GM20000 (cell line): ENCODE data around the gene MEGF6.
"Not testable (repeated sequence)": the region's sequence is repeated elsewhere in the genome, so short reads cannot be mapped to it uniquely, and the experiment has no call there.

Source experiments
- DNase-seq: peaks from one replicate; pipeline ENCODE4 v3.0.0; 2012; ENCODE audit warnings: low spot score
- CTCF ChIP-seq: IDR thresholded peaks from 2 replicates; pipeline ENCODE4 v1.5.1; 2012; ENCODE audit warnings: mild to moderate bottlenecking, control low read depth; ENCODE audit errors: extremely low read depth, missing control alignments

Gene MEGF6

GRCh38 chr1:3584915-3585314 is 26.4 kb downstream of the MEGF6 start:
- DNase-seq, result no peak
- TF ChIP-seq CTCF, result no peak

GRCh38 chr1:3583751-3584150 is 27.6 kb downstream of the MEGF6 start:
- not testable (repeated sequence) for DNase-seq

- no peak for TF ChIP-seq CTCF
- DNase-seq, result no peak
Measured at GRCh38 chr1:3581296-3582036, 29.8 kb downstream of the MEGF6 start.

GRCh38 chr1:3580231-3580630 is 31.1 kb downstream of the MEGF6 start:
- no peak for DNase-seq
- no peak for TF ChIP-seq CTCF

- TF ChIP-seq CTCF, result no peak
- DNase-seq, result no peak
Measured at GRCh38 chr1:3579626-3580025, 31.7 kb downstream of the MEGF6 start.

- DNase-seq, result no peak
- no peak for TF ChIP-seq CTCF
Measured at GRCh38 chr1:3578906-3579305, 32.4 kb downstream of the MEGF6 start.

- TF ChIP-seq CTCF, result no peak
Measured at GRCh38 chr1:3578433-3578805, 32.9 kb downstream of the MEGF6 start.

More at GRCh38 chr1:3578433-3578805, 32.9 kb downstream of the MEGF6 start:
- DNase-seq, result no peak
